Ishikawa (cell line): ENCODE results near the gene GPC6.

Experiments
- CEBPB ChIP-seq: IDR thresholded peaks from 2 replicates; pipeline ENCODE4 v1.6.1; 2012
- CREB1 ChIP-seq: IDR thresholded peaks from 2 replicates; pipeline ENCODE4 v1.6.1; 2012; ENCODE audit warnings: low read depth
- EGR1 ChIP-seq: IDR thresholded peaks from 2 replicates; pipeline ENCODE4 v1.6.1; 2012
- EP300 ChIP-seq: IDR thresholded peaks from 2 replicates; pipeline ENCODE4 v1.6.1; 2012; ENCODE audit warnings: borderline replicate concordance
- FOXM1 ChIP-seq: IDR thresholded peaks from 2 replicates; pipeline ENCODE4 v1.6.1; 2012; ENCODE audit warnings: low read depth, borderline replicate concordance
- MAX ChIP-seq: IDR thresholded peaks from 2 replicates; pipeline ENCODE4 v1.6.1; 2012
- NFIC ChIP-seq: IDR thresholded peaks from 2 replicates; pipeline ENCODE4 v1.6.1; 2012
- RAD21 ChIP-seq: IDR thresholded peaks from 2 replicates; pipeline ENCODE4 v1.6.1; 2012; ENCODE audit warnings: low read depth
- TAF1 ChIP-seq: IDR thresholded peaks from 2 replicates; pipeline ENCODE4 v1.6.1; 2012; ENCODE audit warnings: low read depth, mild to moderate bottlenecking
- TCF12 ChIP-seq: IDR thresholded peaks from 2 replicates; pipeline ENCODE4 v1.6.1; 2012; ENCODE audit warnings: low read depth
- TEAD4 ChIP-seq: IDR thresholded peaks from 2 replicates; pipeline ENCODE4 v1.6.1; 2012
- YY1 ChIP-seq: IDR thresholded peaks from 2 replicates; pipeline ENCODE4 v1.6.1; 2012; ENCODE audit warnings: low read depth
- ZBTB7A ChIP-seq: IDR thresholded peaks from 2 replicates; pipeline ENCODE4 v1.6.1; 2012; ENCODE audit warnings: low read depth
- TF ChIP-seq, protein P1 (sequence below): IDR thresholded peaks from 2 replicates; pipeline ENCODE4 v1.6.1; 2012; ENCODE audit warnings: low read depth, mild to moderate bottlenecking
- TF ChIP-seq, protein P2 (sequence below): IDR thresholded peaks from 2 replicates; pipeline ENCODE4 v1.6.1; 2012

GPC6 gene

GRCh38 chr13:94088742-94089141 is 862.1 kb downstream of the GPC6 start:
- TF ChIP-seq, protein P1, sequence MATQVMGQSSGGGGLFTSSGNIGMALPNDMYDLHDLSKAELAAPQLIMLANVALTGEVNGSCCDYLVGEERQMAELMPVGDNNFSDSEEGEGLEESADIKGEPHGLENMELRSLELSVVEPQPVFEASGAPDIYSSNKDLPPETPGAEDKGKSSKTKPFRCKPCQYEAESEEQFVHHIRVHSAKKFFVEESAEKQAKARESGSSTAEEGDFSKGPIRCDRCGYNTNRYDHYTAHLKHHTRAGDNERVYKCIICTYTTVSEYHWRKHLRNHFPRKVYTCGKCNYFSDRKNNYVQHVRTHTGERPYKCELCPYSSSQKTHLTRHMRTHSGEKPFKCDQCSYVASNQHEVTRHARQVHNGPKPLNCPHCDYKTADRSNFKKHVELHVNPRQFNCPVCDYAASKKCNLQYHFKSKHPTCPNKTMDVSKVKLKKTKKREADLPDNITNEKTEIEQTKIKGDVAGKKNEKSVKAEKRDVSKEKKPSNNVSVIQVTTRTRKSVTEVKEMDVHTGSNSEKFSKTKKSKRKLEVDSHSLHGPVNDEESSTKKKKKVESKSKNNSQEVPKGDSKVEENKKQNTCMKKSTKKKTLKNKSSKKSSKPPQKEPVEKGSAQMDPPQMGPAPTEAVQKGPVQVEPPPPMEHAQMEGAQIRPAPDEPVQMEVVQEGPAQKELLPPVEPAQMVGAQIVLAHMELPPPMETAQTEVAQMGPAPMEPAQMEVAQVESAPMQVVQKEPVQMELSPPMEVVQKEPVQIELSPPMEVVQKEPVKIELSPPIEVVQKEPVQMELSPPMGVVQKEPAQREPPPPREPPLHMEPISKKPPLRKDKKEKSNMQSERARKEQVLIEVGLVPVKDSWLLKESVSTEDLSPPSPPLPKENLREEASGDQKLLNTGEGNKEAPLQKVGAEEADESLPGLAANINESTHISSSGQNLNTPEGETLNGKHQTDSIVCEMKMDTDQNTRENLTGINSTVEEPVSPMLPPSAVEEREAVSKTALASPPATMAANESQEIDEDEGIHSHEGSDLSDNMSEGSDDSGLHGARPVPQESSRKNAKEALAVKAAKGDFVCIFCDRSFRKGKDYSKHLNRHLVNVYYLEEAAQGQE, result no peak
- TF ChIP-seq RAD21 (no peak), MAX (no peak), NFIC (no peak), TEAD4 (no peak), CREB1 (no peak), ZBTB7A (no peak), CEBPB (no peak), YY1 (no peak), EP300 (no peak), TAF1 (no peak), TCF12 (no peak), EGR1 (no peak), FOXM1 (no peak)
- TF ChIP-seq, protein P2, sequence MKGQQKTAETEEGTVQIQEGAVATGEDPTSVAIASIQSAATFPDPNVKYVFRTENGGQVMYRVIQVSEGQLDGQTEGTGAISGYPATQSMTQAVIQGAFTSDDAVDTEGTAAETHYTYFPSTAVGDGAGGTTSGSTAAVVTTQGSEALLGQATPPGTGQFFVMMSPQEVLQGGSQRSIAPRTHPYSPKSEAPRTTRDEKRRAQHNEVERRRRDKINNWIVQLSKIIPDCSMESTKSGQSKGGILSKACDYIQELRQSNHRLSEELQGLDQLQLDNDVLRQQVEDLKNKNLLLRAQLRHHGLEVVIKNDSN, result no peak

GRCh38 chr13:94090773-94091480 is 864.3 kb downstream of the GPC6 start:
- no peak for TF ChIP-seq TAF1
- no peak for TF ChIP-seq RAD21
- TF ChIP-seq EP300, result no peak
- no peak for TF ChIP-seq ZBTB7A
- no peak for TF ChIP-seq NFIC
- no peak for TF ChIP-seq MAX

DNA sequence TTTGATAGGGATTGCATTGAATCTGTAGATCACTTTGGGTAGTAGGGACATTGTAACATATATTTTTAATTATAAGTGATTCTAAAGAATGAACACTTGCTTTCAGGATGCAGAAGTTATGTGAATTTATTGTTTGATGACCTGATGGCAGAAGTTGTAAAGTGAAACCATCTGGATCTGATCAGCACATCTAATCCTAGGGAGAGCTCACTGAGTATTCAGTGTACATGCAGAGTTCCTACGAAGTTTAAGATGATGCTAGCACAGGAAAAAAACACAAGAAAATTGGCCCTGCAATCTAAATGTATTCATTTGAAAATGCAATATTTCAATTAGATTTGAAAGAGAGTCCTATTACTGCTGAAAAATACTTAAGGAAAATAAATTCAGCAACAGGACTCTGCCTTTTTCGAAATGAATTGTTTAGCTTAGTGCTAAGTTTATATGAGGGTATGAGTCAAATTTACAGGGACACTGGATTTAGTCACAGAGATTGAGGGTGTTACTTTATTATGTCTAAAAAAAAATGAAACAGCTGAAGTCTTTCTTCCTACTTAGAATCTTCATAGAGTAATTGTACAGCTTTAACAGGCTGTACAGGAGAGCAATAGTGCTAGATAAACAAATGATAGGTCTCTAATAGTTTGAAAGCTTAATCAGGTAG is 867.2 kb downstream of the GPC6 start:
- TF ChIP-seq ZBTB7A (no peak), EGR1 (no peak), MAX (no peak), TAF1 (no peak), FOXM1 (no peak), YY1 (no peak), NFIC (no peak), TEAD4 (no peak), EP300 (no peak), RAD21 (no peak), CREB1 (no peak), TCF12 (no peak), CEBPB (no peak)
- TF ChIP-seq, protein P2, result no peak
- TF ChIP-seq, protein P1, result no peak

GRCh38 chr13:94109715-94110374 is 883.2 kb downstream of the GPC6 start:
- TF ChIP-seq RAD21, result no peak
- no peak for TF ChIP-seq EP300
- TF ChIP-seq CREB1, result no peak
- TF ChIP-seq YY1, result no peak
- no peak for TF ChIP-seq FOXM1
- TF ChIP-seq, protein P2, result no peak
- TF ChIP-seq MAX, result no peak
- TF ChIP-seq TEAD4, result no peak
- TF ChIP-seq CEBPB, result no peak
- no peak for TF ChIP-seq ZBTB7A
- no peak for TF ChIP-seq EGR1
- TF ChIP-seq, protein P1, result no peak
- no peak for TF ChIP-seq NFIC
- TF ChIP-seq TCF12, result no peak
